ENCODE measurements around the gene FGD4. TPM values are rescaled to one million over a fixed set of nuclear protein-coding genes. Genes with fewer than 3 reads are reported as not detected.

FGD4 gene
- total RNA-seq, 1 donor, result 17.3 TPM

DNA sequence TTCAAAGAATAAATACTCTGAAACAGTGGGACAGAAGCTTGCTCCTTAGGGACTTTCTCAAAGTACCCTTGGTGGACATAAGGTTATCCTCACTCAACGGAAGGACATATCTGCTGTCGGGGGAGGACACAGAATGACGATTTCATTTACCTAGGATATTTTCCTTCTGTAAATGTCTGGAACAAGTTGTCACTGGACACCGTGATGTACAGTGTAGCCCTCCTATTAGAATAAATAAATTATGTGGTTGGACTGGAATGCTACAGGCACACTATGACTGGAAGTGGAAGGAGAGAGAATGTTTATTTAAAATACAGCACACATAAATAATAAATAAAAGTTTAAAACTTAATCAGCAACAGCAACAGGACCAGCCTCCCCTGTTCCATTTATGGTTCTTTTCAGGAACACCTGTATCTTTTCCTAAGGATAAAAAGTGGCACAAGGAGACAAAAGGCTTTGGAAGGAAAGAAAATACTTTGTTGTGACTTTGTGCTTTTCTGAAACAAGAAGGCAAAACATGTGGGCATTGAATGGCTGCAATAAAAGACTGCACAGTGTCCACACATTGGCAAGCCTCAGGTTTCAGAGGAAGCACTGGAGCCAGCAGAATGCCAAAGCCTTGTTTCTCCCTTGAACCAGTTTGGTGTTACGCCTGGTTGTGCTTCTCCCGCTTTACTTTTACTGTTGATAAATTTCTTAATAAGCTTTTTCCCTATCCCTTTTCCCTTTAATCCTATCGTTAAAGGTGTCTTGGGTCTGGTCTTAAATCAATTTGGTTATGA, 36.8 kb downstream of the FGD4 start:
- no peaks in the 10 kb centered on the region for H3K27me3 ChIP-seq (ENCODE audit: insufficient read depth, low read length)
- no peaks in the 10 kb centered on the region for H3K9me3 ChIP-seq (ENCODE audit: low read depth, low read length)
- H3K4me3 ChIP-seq (ENCODE audit: low read length), result no peak overlapping the region
- H3K4me1 ChIP-seq (ENCODE audit: insufficient read depth, low read length), result no peaks in the 10 kb centered on the region

DNA sequence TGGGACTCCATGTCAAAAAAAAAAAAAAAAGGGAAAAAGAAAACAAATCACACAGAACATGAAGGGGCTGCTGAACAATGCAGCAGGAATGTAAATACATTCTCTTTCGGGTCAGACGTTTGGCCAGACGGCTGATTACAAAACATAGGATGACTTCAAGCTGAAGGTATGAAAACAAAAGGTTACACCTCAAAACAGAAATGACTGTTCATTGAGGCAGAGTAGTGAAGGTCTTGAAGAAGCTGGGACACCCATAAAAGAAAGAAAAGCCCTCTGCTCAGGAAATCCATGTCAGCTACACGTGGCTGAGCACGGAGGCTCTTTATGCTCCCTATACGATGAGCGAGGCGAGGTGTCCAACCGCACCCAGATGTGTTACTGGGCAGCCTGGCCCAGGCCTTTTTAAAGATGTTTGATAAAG, 37.7 kb downstream of the FGD4 start:
- Histone ChIP-seq H3K4me1 (ENCODE audit: insufficient read depth, low read length) (no peaks in the 10 kb centered on the region), H3K27me3 (ENCODE audit: insufficient read depth, low read length) (no peaks in the 10 kb centered on the region), H3K4me3 (ENCODE audit: low read length) (no peak overlapping the region), H3K9me3 (ENCODE audit: low read depth, low read length) (no peaks in the 10 kb centered on the region)

GRCh38 chr12:32440120-32440865, 40.9 kb downstream of the FGD4 start:
- no peaks in the 10 kb centered on the region for H3K4me1 ChIP-seq (ENCODE audit: insufficient read depth, low read length)
- no peaks in the 10 kb centered on the region for H3K27me3 ChIP-seq (ENCODE audit: insufficient read depth, low read length)
- H3K4me3 ChIP-seq (ENCODE audit: low read length), result no peak overlapping the region
- H3K9me3 ChIP-seq (ENCODE audit: low read depth, low read length), result no peaks in the 10 kb centered on the region

DNA sequence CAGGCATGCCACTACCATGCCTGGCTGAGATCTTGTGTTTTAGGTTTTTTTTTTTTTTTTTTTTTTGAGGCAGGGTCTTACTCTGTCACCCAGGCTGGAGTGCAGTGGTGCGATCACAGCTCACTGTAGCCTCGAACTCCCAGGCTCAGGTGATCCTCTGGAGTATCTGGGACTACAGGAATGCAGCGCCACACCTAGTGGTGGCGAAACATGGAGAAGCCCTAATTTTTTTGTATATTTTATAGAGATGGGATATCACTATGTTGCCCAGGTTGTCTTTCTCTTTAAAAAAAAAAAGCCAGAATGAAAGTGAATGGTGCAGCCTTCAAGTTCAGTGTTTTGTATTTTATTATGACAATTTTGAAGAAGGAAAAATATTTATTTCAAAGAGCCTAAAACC, 44.1 kb downstream of the FGD4 start:
- H3K4me1 ChIP-seq (ENCODE audit: insufficient read depth, low read length), result no peaks in the 10 kb centered on the region
- H3K9me3 ChIP-seq (ENCODE audit: low read depth, low read length), result no peaks in the 10 kb centered on the region
- H3K4me3 ChIP-seq (ENCODE audit: low read length), result no peak overlapping the region
- no peaks in the 10 kb centered on the region for H3K27me3 ChIP-seq (ENCODE audit: insufficient read depth, low read length)

GRCh38 chr12:32444895-32445294, 45.5 kb downstream of the FGD4 start:
- Histone ChIP-seq H3K4me1 (ENCODE audit: insufficient read depth, low read length) (no peaks in the 10 kb centered on the region), H3K4me3 (ENCODE audit: low read length) (no peak overlapping the region), H3K9me3 (ENCODE audit: low read depth, low read length) (no peaks in the 10 kb centered on the region)

DNA sequence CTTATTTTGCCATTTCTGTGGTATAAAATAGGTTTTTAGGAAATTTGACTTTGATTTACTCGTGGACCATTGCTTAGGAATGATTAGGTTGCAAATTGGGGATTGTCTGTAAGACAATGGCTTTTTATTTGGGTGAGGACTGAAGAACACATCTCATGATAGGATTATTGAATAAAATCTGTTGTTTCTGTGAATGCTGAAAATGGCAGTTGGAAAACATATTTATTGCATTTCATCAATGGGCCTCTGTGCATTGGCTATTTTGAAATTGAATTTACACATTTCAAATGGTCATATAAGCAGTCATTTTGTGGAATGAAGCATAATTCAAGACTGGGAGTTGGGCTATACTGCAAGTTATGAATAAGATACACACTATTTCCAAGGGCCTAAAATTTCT, 46.0 kb downstream of the FGD4 start:
- Histone ChIP-seq H3K27me3 (ENCODE audit: insufficient read depth, low read length) (no peaks in the 10 kb centered on the region), H3K9me3 (ENCODE audit: low read depth, low read length) (no peaks in the 10 kb centered on the region), H3K4me3 (ENCODE audit: low read length) (no peak overlapping the region), H3K4me1 (ENCODE audit: insufficient read depth, low read length) (no peaks in the 10 kb centered on the region)

More at GRCh38 chr12:32444895-32445294, 45.5 kb downstream of the FGD4 start:
- no peaks in the 10 kb centered on the region for H3K27me3 ChIP-seq (ENCODE audit: insufficient read depth, low read length)

DNA sequence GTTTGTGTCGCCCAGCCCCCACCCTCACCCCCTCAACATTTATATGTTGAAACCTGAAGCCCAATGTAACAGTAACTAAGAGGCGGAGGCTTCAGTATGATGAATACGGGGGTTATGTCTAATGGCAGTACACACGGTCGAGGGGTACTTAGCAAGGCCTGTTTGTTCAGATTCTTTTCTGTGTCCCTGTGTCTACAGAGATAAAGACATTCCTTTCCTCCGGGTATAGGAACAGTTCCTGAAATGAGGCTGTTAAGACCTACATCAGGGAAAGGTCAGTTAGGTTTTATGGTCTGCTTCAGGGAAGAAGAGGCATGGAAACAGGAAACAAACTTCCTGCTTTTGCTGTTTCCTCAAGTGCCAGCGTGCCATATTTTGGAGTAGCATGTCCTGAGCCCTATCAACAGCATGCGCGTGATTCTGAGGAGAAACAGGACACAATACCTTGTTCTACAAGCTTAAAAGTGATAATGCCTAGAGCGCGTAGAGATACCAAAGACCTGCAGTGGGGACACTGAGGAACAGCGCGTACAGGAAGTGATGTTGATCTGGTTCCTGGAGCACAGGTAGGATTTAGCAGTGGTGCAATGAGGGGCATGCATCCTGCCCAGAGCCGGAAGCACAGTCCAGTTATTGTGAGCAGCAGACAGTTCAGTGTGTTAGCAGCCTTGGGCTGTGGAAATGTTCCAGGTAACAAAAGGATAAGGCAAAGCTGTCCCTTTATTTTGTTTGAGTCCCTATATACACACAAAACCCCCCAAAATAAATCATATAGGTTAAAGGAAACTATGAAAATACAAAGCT, 47.2 kb downstream of the FGD4 start:
- no peaks in the 10 kb centered on the region for H3K4me1 ChIP-seq (ENCODE audit: insufficient read depth, low read length)
- no peaks in the 10 kb centered on the region for H3K27me3 ChIP-seq (ENCODE audit: insufficient read depth, low read length)
- no peak overlapping the region for H3K4me3 ChIP-seq (ENCODE audit: low read length)
- no peaks in the 10 kb centered on the region for H3K9me3 ChIP-seq (ENCODE audit: low read depth, low read length)

DNA sequence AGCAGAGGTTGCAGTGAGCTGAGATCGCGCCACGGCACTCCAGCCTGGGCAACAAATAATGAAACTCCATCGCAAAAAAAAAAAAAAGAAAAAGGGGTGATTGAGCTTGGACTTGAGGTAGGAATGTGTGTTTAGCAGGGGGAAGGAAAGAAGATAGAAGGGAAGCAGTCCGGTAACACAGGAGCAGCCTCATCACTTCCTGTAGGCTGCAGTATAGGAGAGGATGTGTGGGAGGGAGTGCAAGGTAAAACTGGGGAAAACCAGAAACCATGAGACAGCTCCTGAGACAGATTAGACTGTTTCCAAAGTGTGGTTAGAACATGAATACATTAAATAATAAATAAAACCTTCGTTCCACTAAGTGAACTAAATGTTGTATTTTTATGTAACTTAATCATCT, 49.2 kb downstream of the FGD4 start:
- no peak overlapping the region for H3K4me3 ChIP-seq (ENCODE audit: low read length)
- no peaks in the 10 kb centered on the region for H3K4me1 ChIP-seq (ENCODE audit: insufficient read depth, low read length)
- no peaks in the 10 kb centered on the region for H3K9me3 ChIP-seq (ENCODE audit: low read depth, low read length)

GRCh38 chr12:32450363-32450762, 51.0 kb downstream of the FGD4 start:
- no peaks in the 10 kb centered on the region for H3K4me1 ChIP-seq (ENCODE audit: insufficient read depth, low read length)
- H3K9me3 ChIP-seq (ENCODE audit: low read depth, low read length), result no peaks in the 10 kb centered on the region
- H3K27me3 ChIP-seq (ENCODE audit: insufficient read depth, low read length), result no peaks in the 10 kb centered on the region
- no peak overlapping the region for H3K4me3 ChIP-seq (ENCODE audit: low read length)

More for the DNA sequence above, 49.2 kb downstream of the FGD4 start:
- no peaks in the 10 kb centered on the region for H3K27me3 ChIP-seq (ENCODE audit: insufficient read depth, low read length)

- Histone ChIP-seq H3K4me3 (ENCODE audit: low read length) (no peak overlapping the region), H3K9me3 (ENCODE audit: low read depth, low read length) (no peaks in the 10 kb centered on the region), H3K4me1 (ENCODE audit: insufficient read depth, low read length) (no peaks in the 10 kb centered on the region), H3K27me3 (ENCODE audit: insufficient read depth, low read length) (no peaks in the 10 kb centered on the region)
These were observed 51.4 kb downstream of the FGD4 start for GRCh38 chr12:32450768-32451167.

DNA sequence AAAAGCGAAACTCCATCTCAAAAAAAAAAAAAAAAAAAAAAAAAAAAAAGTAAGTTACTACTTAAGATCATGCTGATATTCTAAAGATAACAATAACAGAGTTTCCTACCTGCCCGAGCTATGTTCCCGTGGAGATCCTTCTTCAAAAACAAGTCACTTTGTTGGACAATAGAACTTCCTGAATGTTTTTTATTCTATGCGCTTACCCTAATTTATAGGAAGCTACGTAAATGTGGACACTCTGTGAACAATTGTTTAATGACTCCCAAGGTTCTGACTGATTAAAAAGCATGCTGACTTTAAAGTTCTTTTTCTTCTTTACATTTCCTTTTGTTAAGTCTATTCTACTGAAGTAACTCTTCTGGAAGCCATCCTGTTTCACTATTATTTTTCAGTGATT, 52.5 kb downstream of the FGD4 start:
- no peak overlapping the region for H3K4me3 ChIP-seq (ENCODE audit: low read length)
- H3K27me3 ChIP-seq (ENCODE audit: insufficient read depth, low read length), result no peaks in the 10 kb centered on the region
- H3K4me1 ChIP-seq (ENCODE audit: insufficient read depth, low read length), result peaks cover 2% of the 10 kb centered on the region
- no peaks in the 10 kb centered on the region for H3K9me3 ChIP-seq (ENCODE audit: low read depth, low read length)

GRCh38 chr12:32454075-32454474, 54.7 kb downstream of the FGD4 start:
- Histone ChIP-seq H3K4me1 (ENCODE audit: insufficient read depth, low read length) (peaks cover 3% of the 10 kb centered on the region), H3K4me3 (ENCODE audit: low read length) (no peak overlapping the region), H3K27me3 (ENCODE audit: insufficient read depth, low read length) (no peaks in the 10 kb centered on the region), H3K9me3 (ENCODE audit: low read depth, low read length) (no peaks in the 10 kb centered on the region)

DNA sequence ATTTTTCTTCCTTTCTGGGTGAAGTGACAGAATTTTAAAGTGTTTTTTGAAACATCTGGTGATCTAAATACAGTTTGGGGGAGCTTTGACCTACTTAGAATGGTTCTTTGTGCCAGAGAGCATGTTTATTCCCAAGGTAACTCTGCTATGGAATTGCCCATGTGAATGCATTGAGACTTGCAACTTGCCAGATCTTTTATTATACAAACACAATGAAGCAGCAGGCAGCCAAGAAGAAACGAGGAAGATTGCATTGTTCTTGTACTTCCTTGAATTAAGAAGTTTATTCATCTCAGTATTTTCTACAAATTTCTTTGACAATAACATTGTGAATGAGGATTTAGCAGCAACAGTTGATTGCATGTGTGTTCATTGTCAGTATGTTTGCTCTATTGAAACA, 55.5 kb downstream of the FGD4 start:
- Histone ChIP-seq H3K27me3 (ENCODE audit: insufficient read depth, low read length) (no peaks in the 10 kb centered on the region), H3K9me3 (ENCODE audit: low read depth, low read length) (no peaks in the 10 kb centered on the region), H3K4me3 (ENCODE audit: low read length) (no peak overlapping the region), H3K4me1 (ENCODE audit: insufficient read depth, low read length) (peaks cover 3% of the 10 kb centered on the region)

DNA sequence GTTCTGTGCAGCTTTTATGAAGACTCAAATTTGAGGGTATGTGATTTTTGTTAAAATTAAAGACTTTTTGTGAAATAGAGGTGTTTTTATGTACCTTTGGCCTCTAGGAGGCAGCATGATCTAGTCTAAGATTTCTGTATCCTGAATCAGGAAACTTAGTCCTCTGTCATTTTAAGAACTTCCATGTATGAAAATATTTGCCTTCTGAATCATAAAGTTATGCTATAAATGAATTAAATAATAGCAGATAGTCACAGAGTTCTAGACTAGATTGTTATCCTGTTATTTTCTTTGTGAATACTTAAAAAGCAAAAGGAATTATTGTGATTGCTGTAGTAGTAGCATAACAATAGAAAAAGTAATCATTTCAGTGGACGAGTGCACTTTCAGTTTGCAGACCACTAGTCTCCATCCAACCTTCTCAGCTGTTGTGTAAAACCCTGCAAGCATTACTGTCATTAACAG, 56.3 kb downstream of the FGD4 start:
- H3K4me1 ChIP-seq (ENCODE audit: insufficient read depth, low read length), result peaks cover 3% of the 10 kb centered on the region
- H3K27me3 ChIP-seq (ENCODE audit: insufficient read depth, low read length), result no peaks in the 10 kb centered on the region
- no peak overlapping the region for H3K4me3 ChIP-seq (ENCODE audit: low read length)
- no peaks in the 10 kb centered on the region for H3K9me3 ChIP-seq (ENCODE audit: low read depth, low read length)
